Peyer's patch (tissue), 4 donors: Measurements from ENCODE around the gene MKNK2.

Experiments
- CTCF ChIP-seq, 6 experiments: fragments of 450-650 bp in 4 of 6; fragments of 200-600 bp in 2 of 6; sonication (generic) in 1 of 6; IDR thresholded peaks; one replicate each; pipeline ENCODE4 v1.5.1; 2017 to 2019; ENCODE audit warnings: antibody characterized with exemption in 6 of 6, mild to moderate bottlenecking in 3 of 6, moderate library complexity in 1 of 6
- POLR2A ChIP-seq, 2 donors: fragments of 450-650 bp; IDR thresholded peaks; one replicate each; pipeline ENCODE4 v1.5.1; 2017; ENCODE audit warnings: antibody characterized with exemption in 2 of 2, mild to moderate bottlenecking in 2 of 2, moderate library complexity in 2 of 2

GRCh38 chr19:2077833-2078619 lies 27.0 kb upstream of the MKNK2 start:
- TF ChIP-seq CTCF (IDR thresholded peaks at IDR 0.05) (no peak), POLR2A (IDR thresholded peaks at IDR 0.05) (no peak)
